HG03442 (cell line): ENCODE results near the gene KCTD7.
"Not testable (repeated sequence)": the region's sequence is repeated elsewhere in the genome, so short reads cannot be mapped to it uniquely, and the experiment has no call there.

Experiments used
- ATAC-seq: cut with Tn5 transposase; IDR thresholded peaks from one replicate; pipeline ENCODE4 v1.9.1; 2021; ENCODE audit warnings: mild to moderate bottlenecking, moderate library complexity; ENCODE audit not compliant: unreplicated experiment

KCTD7 gene

DNA sequence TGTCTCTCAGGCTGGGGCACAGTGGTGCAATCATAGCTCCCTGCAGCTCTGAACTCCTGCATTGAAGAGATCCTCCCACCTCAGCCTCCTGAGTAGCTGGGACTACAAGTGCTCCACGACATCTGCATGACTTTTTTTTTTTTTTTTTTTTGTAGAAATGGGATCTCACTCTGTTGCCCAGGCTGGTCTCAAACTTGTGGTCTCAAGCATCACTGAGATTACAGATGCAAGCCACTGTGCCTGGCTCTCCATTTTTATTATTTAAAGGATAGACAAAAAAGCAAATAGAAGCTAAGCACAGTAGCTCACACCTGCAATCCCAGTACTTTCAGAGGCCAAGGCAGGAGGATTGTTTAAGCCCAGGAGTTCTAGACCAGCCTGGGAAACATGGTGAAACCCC lies 13.0 kb upstream of the KCTD7 start:
- ATAC-seq: no peak

DNA sequence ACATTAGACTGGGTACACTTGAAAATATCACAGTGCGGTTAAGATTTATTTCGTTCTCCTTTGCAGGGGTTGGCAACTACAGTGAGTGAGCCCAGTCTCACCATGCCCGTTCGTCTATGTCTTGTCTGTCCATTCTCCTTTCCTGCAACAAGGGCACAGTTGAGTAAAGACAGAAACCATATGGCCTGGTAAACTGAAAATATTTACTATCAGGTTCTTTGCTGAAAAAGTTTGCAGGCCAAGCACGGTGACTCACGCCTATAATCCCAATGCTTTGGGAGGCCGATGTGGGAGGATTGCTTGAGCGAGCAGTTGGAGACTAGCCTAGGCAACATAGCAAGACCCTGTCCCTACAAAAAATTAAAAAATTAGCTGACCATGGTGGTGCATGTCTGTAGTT lies 11.4 kb upstream of the KCTD7 start:
- no peak for ATAC-seq

DNA sequence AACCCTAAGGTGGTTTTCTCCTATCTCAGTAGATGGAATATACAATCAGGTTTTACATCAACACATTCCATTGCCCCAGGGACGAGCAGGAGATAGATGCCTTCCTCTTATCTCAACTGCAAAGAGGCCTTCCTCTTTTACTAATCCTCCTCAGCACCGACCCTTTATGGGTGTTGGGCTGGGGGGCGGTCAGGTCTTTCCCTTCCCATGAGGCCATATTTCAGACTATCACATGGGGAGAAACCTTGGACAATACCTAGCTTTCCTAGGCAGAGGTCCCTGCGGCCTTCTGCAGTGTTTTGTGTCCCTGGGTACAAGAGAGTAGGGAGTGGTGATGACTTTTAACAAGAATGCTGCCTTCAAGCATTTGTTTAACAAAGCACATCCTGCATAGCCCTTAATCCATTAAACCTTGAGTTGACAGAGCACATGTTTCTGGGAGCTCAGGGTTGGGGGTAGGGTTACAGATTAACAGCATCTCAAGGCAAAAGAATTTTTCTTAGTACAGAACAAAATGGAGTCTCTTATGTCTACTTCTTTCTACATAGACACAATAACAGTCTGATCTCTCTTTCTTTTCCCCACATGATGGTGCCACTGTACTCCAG lies 9.2 kb upstream of the KCTD7 start:
- ATAC-seq: not testable (repeated sequence)

DNA sequence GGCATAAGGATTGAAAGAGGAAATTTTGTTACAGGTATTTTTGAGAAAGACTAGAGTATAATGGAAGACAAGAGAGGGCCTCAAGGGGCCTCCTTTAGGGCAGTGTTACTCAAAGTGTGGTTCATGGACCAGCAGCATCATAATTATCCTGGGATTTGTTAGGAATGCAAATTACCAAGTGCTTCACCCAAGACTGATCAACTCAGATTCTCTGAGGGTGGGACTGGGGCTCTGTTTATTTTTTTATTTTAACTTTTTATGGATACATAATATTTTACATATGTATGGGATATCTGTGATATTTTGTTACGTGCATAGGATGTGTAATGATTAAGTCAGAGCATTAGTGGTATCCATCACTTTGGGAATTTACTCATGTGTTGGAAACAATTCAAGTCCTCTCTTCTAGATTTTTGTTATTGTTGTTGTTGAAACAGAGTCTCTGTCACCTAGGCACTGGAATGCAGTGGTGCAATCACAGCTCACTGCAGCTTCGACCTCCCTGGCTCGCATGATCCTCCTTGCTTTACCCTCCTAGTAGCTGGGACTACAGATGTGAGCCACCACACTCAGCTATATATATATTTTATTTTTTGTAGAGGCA lies 2.2 kb upstream of the KCTD7 start:
- ATAC-seq: no peak

DNA sequence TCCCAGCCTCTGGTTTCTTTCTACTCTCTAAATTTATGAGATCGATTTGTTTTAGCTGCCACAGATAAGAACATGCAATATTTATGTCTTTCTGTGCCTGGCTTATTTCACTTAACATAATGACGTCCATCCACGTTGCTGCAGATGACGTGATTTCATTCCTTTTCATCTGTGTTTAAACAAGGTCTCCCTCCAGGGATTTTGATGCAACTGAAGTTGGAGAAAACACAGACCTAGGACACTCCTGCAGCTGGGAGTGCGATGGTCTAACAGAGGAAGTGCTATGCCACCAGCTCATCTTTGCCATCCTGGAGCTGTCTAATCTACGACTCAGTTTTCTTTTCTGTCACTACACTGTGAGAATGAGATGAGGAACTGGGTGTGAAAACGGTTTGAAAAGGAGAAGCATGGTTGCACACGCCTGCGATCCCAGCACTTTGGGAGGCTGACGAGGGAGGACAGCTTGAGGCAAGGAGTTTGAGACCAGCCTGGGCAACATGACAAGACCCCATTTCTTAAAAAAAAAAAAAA lies 1.5 kb upstream of the KCTD7 start:
- no peak for ATAC-seq

DNA sequence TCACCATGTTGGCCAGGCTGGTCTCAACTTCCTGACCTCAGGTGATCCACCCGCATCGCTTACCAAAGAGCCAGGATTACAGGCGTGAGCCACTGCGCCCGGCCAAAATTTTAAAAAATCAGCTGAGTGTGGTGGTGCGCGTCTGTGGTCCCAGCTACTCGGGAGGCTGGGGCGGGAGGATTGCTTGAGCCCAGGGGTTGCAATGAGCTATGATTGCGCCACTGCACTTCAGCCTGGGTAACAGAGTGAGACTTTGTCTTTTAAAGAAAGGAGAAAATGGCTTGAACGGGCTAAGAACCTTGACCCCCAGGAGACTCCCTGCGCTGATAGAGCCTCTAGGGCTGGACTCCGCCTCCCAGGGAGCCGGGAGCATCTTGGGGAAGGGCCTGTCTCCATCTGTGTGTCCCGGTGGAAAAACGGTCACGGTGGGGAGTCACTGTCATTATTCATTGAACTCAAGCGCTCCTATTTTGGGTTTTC lies 760 bp upstream of the KCTD7 start:
- peak; percentile 2 for ATAC-seq

DNA sequence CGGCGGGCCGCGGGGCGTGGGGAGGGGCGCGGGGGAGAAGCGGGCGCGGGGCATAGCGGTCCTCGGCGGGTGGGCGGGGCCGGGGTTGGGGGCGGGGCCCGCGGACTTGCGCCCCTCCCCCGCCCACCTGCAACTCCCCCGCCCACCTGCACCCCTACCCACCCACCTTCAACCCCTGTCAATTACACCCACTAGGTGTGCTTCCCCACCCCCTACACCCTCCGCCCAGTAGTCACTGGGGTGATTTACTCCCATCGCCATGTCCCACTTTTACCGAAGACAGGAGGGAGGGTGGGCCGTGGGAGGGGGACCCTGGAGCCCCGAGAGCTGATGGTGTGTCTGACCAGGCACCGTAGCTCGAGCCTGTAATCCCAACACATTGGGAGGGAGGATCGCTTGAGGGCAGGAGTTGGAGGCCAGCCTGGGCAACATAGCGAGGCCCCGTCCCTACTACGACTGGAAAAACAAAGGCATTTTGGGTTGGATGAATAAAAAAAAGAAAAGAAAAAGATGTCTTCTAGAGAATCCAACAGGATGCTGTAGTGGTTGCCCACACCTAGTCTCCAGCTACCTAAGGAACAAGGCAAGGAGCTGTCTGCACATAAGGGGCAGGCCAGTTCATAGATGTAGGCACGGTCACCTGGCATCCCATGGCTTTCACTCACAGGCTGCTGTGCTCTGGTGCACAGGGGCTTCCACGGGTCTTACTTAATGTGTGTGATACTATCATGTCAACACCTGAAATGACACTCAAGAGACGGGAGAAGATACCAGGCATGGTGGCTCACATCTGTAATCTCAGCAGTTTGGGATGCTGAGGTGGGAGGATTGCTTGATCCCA lies 761 bp downstream of the KCTD7 start:
- no peak for ATAC-seq

DNA sequence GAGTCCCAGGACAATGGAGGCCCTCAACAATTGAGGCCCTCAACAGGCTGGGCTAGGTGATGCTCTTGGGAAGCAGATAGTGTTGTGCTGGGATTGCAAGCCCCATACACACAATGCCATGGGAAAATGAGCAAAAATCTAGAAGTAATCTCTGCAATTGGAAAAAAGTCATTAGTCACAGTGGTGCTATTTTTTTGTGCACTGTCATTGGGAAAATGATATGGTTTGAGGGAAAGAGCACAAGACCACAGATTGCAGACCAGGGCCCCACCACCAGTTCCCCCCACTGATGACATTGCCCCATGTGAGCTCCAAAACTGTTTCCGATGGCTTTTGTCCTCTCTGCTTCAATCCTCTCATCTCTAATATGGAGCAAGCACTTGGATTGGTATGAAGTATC lies 1.9 kb downstream of the KCTD7 start:
- no peak for ATAC-seq

DNA sequence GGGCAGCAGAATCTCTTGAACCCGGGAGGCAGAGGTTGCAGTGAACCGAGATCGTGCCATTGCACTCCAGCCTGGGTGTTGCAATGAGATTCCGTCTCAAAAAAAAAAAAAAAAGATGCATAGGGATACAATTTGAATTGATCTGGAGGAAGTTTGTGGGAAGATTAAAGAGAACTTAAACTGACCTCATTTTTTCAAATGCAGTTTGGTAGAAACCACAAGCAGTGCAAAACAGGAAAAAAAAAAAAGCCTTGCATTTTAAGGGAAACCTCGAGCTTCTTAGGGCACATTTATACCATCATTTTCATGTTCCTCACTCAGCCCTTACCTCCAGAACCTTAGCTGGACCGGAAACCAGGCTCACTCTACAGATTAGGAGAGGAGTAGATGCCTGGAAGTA lies 2.8 kb downstream of the KCTD7 start:
- no peak for ATAC-seq

DNA sequence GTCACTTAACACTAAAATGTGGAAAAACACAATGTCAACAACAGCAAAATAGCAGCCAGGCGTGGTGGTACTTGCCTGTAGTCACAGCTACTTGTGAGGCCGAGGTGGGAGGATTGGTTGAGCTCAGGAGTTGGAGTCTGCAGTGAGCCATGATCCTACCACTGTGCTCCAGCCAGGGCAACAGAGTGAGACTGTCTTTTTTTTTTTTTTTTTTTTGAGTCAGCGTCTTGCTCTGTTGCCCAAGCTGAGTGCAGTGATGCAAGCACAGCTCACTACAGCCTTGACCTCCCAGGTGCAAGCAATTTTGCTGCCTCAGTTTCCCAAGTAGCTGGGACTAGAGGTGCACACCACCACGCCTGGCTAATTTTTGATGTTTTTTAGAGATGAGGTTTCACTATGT lies 6.1 kb downstream of the KCTD7 start:
- no peak for ATAC-seq

DNA sequence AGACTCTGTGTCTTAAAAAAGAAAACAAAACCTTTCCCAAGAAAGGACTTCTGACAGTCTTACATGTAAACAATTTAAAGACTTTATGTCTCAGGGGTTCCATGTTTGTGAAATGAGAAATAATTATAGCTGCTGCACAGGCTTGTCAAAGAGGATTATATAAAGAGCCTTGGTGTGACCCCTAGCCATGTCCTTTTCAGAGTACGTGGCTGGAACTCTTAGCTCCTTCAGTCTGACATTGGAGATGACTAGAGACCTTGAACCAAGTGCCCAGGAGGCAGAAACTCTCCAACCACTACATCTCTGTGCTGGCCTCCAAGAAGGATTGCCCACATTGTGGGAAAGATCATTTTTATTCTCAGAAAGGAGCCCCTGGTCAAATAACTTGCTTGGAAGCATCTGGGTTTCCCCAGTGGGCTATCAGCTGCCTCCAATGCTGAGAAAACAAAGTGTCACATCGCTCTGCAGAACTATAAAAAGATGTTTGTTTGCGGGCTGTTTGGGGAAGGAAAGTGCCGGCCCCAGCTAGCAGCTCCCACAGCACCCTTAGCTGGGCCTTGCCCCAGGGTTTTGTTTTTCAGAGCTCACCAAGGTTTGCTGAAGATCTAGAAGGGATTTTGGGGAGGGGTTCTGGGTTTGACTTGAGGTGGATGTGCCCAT lies 6.8 kb downstream of the KCTD7 start:
- peak; percentile 19 for ATAC-seq

DNA sequence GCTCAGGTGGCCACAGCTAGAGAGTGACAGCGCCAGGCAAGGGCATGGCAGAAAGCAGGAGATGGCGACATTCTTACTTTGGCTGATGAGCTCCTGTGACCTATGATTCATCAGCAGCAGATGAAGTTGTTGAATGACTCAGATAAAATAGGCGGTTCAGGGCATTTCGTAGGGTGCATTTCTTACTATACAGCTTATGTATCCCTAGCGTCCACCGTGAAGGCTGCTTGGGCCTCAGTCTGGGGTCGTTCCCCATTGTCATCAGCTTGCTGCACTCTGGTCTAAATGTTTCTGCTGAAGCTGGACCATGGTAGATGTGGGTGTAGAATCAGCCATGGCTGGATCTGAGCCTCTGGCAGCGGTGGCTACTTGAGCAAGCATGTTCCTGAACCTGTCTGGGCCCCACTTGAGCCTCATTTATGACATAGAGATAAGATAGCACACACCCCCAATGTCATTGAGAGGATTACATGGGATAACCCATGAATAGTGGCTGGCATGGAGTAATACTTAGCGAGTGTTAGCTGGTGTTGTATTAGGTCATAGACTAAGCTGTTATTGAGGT lies 7.4 kb downstream of the KCTD7 start:
- ATAC-seq: peak; percentile 65

DNA sequence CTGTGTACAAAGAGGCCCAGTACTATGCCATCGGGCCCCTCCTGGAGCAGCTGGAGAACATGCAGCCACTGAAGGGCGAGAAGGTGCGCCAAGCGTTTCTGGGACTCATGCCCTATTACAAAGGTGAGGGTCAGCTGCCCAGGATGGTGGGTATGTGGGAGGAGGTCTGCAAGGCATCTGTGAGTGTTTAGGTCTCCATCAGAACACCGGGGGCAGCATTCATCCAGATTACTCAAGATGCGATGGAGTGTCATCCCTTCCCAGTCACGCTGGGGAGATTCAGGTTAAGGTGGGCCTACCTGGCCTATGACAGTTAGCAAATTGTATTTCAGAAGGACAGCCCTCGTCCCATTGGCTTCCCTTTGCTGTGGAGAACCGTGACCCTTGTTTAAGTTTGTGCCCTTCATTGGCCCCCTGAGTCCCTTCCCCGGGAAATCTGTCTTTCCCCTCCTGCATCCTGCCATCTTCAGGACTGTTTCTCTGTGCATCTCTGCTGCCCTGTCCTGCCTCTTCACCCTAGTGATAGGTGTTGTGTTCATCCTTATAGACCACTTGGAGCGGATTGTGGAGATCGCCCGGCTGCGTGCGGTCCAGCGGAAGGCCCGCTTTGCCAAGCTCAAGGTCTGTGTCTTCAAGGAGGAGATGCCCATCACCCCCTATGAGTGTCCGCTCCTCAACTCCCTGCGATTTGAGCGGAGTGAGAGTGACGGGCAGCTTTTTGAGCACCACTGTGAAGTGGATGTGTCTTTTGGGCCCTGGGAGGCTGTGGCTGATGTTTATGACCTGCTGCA lies 9.8 kb downstream of the KCTD7 start:
- ATAC-seq: no peak

DNA sequence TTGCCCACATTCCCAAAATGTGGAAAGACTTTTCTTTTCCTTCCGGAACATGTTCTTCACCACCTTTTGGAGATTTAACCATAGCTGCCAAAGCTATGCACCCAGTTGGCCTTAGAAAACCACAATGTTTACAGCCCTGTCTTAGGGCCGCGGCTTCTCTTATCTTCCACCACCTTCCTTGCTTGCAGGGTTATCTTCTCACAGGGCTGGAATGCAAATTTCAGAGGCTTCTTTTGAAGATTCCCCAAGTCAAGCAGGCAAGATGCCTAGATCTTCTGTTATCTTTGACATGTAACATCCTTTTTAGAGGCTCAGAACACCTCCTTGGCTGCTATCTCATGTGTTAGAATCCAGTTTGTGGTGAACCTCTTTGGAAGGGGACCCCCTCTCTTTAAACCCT lies 11.1 kb downstream of the KCTD7 start:
- ATAC-seq: no peak

DNA sequence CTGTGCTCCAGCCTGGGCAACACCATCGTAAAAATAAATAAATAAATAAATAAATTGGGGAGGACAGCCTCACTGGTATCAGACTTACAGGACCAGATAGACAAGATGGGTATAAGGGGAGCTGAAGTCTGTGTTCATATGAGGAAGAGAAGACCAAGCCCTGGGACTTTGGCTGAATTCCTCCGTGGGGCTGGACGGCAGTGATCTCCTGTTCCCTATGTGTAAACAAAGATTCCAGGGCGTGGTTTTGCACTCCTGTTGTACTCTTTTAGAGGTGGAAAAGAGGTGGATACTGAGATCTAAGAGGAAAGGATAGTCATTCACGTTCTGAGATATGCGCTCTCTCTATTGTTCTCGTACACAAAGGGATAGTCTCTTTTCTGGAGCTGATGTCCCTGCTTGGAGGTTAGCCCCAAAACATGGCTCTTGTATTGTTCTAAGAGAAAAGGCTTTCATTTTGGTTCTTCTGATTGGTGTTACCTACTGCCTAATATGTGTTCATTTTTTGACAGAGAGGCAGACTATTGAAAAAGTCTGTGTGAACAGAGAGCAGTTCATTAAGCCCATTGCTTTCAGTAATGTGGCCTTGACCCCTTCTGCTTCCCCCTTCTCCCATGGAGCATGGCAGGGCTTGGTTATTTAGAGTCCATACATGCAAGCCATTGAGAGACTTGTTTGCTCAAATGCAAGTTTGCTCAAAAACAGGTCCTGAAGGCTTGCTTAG lies 12.3 kb downstream of the KCTD7 start:
- ATAC-seq: no peak

DNA sequence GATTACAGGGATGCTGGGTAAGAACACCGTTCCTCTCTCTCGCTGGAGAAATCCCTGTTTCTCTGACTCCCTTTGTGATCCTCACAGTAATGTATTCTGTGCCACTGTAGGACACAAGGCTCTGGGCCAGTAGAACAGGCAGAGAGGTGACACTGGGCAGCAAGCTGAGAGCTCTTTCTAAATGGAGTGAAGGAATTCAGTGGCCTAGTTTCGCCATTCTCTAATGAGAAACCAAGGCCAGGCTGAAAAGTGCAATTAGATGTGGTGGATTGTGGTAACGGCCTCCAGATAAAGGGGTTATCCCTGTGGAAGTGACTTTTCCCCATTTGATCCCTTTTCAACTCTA lies 12.8 kb downstream of the KCTD7 start:
- no peak for ATAC-seq

DNA sequence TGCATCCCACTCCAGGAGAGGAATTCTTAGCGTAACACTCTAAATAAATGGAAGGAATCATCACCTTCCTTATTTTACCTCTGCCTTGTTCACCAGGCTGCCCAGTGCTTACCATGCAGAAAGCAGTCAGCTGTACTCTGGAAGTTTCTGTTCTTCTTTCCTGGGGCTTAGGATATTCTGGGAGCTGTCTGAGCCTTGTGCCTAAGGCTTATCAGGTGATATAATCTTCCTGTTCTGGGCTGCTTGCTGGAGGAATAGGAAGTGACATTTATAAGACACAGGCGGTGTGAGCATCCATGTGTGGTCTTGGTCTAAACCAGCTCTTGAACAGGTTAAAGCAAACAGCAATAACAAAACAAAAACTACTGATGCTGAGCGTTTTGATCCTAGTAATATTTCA lies 13.5 kb downstream of the KCTD7 start:
- no peak for ATAC-seq

DNA sequence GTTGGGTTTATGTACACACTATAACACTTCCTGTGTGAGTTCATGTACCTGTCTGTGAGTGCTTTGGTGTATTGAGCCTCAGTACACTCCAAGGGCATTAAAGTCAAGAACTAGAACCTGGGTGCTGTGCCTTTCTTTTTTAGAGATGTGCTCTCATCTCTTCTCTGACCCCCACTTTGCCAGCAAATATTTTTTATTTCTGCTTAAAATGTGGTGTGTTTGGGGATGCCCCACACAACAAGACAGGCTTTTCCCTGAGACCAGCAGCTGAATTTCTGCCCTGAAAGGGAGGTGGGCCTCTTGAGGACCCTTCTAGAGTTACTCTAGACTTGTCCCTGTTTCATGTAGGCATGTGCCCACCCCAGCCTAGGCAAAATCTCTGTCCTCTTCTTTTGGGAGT lies 14.3 kb downstream of the KCTD7 start:
- no peak for ATAC-seq

DNA sequence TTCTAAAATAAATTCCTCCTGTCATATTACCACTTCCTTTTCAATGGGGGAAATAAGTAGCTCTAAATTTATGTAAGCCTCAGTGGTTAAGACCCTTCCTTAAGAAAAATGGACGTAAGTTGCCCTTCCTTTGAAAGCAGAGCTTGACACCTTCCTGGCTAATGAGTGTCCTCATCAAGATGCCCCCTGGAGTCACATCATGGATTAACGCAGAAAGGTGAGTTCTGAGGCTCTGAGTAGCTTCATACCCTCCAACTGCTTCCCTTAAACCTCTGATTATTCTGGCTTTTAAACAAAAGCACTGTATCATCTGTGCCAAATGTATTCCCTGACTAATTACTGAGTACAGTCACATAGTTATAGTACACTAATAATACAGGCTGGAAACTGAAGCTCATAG lies 14.7 kb downstream of the KCTD7 start:
- no peak for ATAC-seq

DNA sequence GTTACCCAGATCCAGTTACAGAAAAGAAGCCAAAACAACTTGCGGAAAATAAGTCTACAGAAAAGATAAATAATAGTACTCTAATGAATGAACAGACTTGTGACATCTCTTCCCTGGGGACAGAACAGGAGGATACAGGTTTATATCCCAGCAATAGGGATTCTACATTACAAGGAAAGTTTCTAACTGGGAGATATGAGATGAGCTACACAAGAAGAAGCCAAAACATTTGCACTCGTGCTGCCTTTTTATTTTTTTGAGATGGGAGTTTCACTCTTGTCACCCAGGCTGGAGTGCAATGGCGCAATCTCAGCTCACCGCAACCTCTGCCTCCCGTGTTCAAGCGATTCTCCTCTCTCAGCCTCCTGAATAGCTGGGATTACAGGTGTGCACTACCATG lies 22.3 kb downstream of the KCTD7 start:
- ATAC-seq: not testable (repeated sequence)
